Liver (tissue), 3 donors: ENCODE results near the gene CEP83.

Experiments used
- CTCF ChIP-seq: fragments of 150-350 bp; IDR thresholded peaks from 2 replicates; pipeline ENCODE4 v1.5.1; 2017; ENCODE audit warnings: improper control_type of control experiment, low read depth, low read length; ENCODE audit not compliant: missing input control
- FOXA1 ChIP-seq: IDR thresholded peaks from 2 replicates; pipeline ENCODE4 v1.6.1; 2016; ENCODE audit warnings: antibody characterized with exemption
- MAX ChIP-seq: IDR thresholded peaks from 2 replicates; pipeline ENCODE4 v1.6.1; 2016; ENCODE audit warnings: antibody characterized with exemption
- RAD21 ChIP-seq, 2 donors: IDR thresholded peaks; 2 replicates each; pipeline ENCODE4 v1.6.1; 2016; ENCODE audit warnings: antibody characterized with exemption in 2 of 2, mild to moderate bottlenecking in 2 of 2
- REST ChIP-seq: IDR thresholded peaks from 2 replicates; pipeline ENCODE4 v1.6.1; 2016; ENCODE audit warnings: antibody characterized with exemption, mild to moderate bottlenecking
- TAF1 ChIP-seq: conservative IDR thresholded peaks from 2 replicates; pipeline ENCODE4 v1.6.1; 2016; ENCODE audit warnings: antibody characterized with exemption, mild to moderate bottlenecking
- YY1 ChIP-seq: IDR thresholded peaks from 2 replicates; pipeline ENCODE4 v1.6.1; 2016; ENCODE audit warnings: antibody characterized with exemption, mild to moderate bottlenecking
- donor health status: healthy.
- donor health status: healthy.

GRCh38 chr12:94276725-94277124, 182.9 kb downstream of the CEP83 start:
- TF ChIP-seq FOXA1 (no peak), TAF1 (no peak), REST (no peak), CTCF (no peak), YY1 (no peak), MAX (no peak), RAD21 (IDR thresholded peaks at IDR 0.05) (no peak)
